Memory B cell (primary cell): ENCODE data around the gene KCNAB1.
"Not testable (repeated sequence)": the region's sequence is repeated elsewhere in the genome, so short reads cannot be mapped to it uniquely, and the experiment has no call there.

Experiments used
- ATAC-seq: fragments of 150-1000 bp; cut with Tn5 transposase; 2 replicates; pipeline ENCODE4 v1.10.0; 2021; ENCODE audit warnings: low read depth, mild to moderate bottlenecking, moderate library complexity
- DNase-seq, 2 donors: peaks; one replicate each; pipeline ENCODE4 v3.0.0; 2022; ENCODE audit warnings: low spot score in 2 of 2
- H3K27ac Mint-ChIP-seq: one replicate; pipeline ENCODE4 v1.8.0; 2022; ENCODE audit warnings: mild to moderate bottlenecking, moderate library complexity, mixed read lengths
- H3K27me3 Mint-ChIP-seq: one replicate; pipeline ENCODE4 v1.8.0; 2022; ENCODE audit warnings: mixed read lengths
- H3K36me3 Mint-ChIP-seq: one replicate; pipeline ENCODE4 v1.8.0; 2022; ENCODE audit warnings: mild to moderate bottlenecking, mixed read lengths
- H3K4me1 Mint-ChIP-seq: one replicate; pipeline ENCODE4 v1.8.0; 2022; ENCODE audit warnings: mixed read lengths
- H3K4me3 Mint-ChIP-seq: one replicate; pipeline ENCODE4 v1.8.0; 2022; ENCODE audit warnings: mild to moderate bottlenecking, moderate library complexity, mixed read lengths
- H3K9me3 Mint-ChIP-seq: one replicate; pipeline ENCODE4 v1.8.0; 2022; ENCODE audit warnings: mixed read lengths

The KCNAB1 gene

GRCh38 chr3:156207802-156208685 lies 87.7 kb downstream of the KCNAB1 start:
- Mint-ChIP-seq H3K36me3 (no peaks in the 10 kb centered on the region), H3K4me1 (no peaks in the 10 kb centered on the region), H3K9me3 (no peaks in the 10 kb centered on the region), H3K27ac (no peak overlapping the region), H3K27me3 (peaks cover 16% of the 10 kb centered on the region), H3K4me3 (no peak overlapping the region)
- ATAC-seq: no peak
- no peak for DNase-seq

GRCh38 chr3:156209631-156210335 lies 89.4 kb downstream of the KCNAB1 start:
- H3K4me1 Mint-ChIP-seq: no peaks in the 10 kb centered on the region
- H3K36me3 Mint-ChIP-seq: no peaks in the 10 kb centered on the region
- H3K27ac Mint-ChIP-seq: no peak overlapping the region
- no peaks in the 10 kb centered on the region for H3K9me3 Mint-ChIP-seq
- ATAC-seq (no peak), DNase-seq (no peak)
- no peak overlapping the region for H3K4me3 Mint-ChIP-seq
- peaks cover 13% of the 10 kb centered on the region for H3K27me3 Mint-ChIP-seq

- DNase-seq (no peak), ATAC-seq (no peak)
- no peaks in the 10 kb centered on the region for H3K36me3 Mint-ChIP-seq
- no peak overlapping the region for H3K4me3 Mint-ChIP-seq
- no peak overlapping the region for H3K27ac Mint-ChIP-seq
- H3K9me3 Mint-ChIP-seq: no peaks in the 10 kb centered on the region
- no peaks in the 10 kb centered on the region for H3K4me1 Mint-ChIP-seq
- peaks cover 16% of the 10 kb centered on the region for H3K27me3 Mint-ChIP-seq
These were observed 91.2 kb downstream of the KCNAB1 start for GRCh38 chr3:156211583-156211982.

GRCh38 chr3:156214676-156215075 lies 94.3 kb downstream of the KCNAB1 start:
- Mint-ChIP-seq H3K9me3 (peaks cover 3% of the 10 kb centered on the region), H3K4me3 (no peak overlapping the region), H3K27ac (no peak overlapping the region), H3K27me3 (peaks cover 13% of the 10 kb centered on the region), H3K4me1 (no peaks in the 10 kb centered on the region), H3K36me3 (no peaks in the 10 kb centered on the region)
- ATAC-seq (no peak), DNase-seq (no peak)

GRCh38 chr3:156215751-156216150 lies 95.4 kb downstream of the KCNAB1 start:
- ATAC-seq (no peak), DNase-seq (no peak)
- peaks cover 3% of the 10 kb centered on the region for H3K9me3 Mint-ChIP-seq
- no peaks in the 10 kb centered on the region for H3K36me3 Mint-ChIP-seq
- H3K4me1 Mint-ChIP-seq: no peaks in the 10 kb centered on the region
- no peak overlapping the region for H3K4me3 Mint-ChIP-seq
- H3K27ac Mint-ChIP-seq: no peak overlapping the region
- H3K27me3 Mint-ChIP-seq: peaks cover 15% of the 10 kb centered on the region

GRCh38 chr3:156216216-156216615 lies 95.8 kb downstream of the KCNAB1 start:
- ATAC-seq: no peak
- H3K36me3 Mint-ChIP-seq: no peaks in the 10 kb centered on the region
- no peak for DNase-seq
- no peak overlapping the region for H3K4me3 Mint-ChIP-seq
- no peaks in the 10 kb centered on the region for H3K4me1 Mint-ChIP-seq
- H3K27ac Mint-ChIP-seq: no peak overlapping the region
- peaks cover 3% of the 10 kb centered on the region for H3K9me3 Mint-ChIP-seq
- H3K27me3 Mint-ChIP-seq: peaks cover 15% of the 10 kb centered on the region

GRCh38 chr3:156216852-156217251 lies 96.5 kb downstream of the KCNAB1 start:
- H3K36me3 Mint-ChIP-seq: no peaks in the 10 kb centered on the region
- no peak overlapping the region for H3K27ac Mint-ChIP-seq
- peaks cover 3% of the 10 kb centered on the region for H3K9me3 Mint-ChIP-seq
- H3K4me1 Mint-ChIP-seq: no peaks in the 10 kb centered on the region
- ATAC-seq (no peak), DNase-seq (no peak)
- H3K27me3 Mint-ChIP-seq: peaks cover 13% of the 10 kb centered on the region
- no peak overlapping the region for H3K4me3 Mint-ChIP-seq

GRCh38 chr3:156217674-156218352 lies 97.4 kb downstream of the KCNAB1 start:
- no peak overlapping the region for H3K27ac Mint-ChIP-seq
- no peaks in the 10 kb centered on the region for H3K36me3 Mint-ChIP-seq
- no peak overlapping the region for H3K4me3 Mint-ChIP-seq
- peaks cover 3% of the 10 kb centered on the region for H3K9me3 Mint-ChIP-seq
- H3K4me1 Mint-ChIP-seq: no peaks in the 10 kb centered on the region
- DNase-seq (no peak), ATAC-seq (no peak)
- peaks cover 9% of the 10 kb centered on the region for H3K27me3 Mint-ChIP-seq

- ATAC-seq (no peak), DNase-seq (no peak)
- Mint-ChIP-seq H3K9me3 (peaks cover 3% of the 10 kb centered on the region), H3K4me1 (no peaks in the 10 kb centered on the region), H3K36me3 (no peaks in the 10 kb centered on the region), H3K4me3 (no peak overlapping the region), H3K27ac (no peak overlapping the region), H3K27me3 (peaks cover 11% of the 10 kb centered on the region)
These were observed 98.0 kb downstream of the KCNAB1 start for GRCh38 chr3:156218353-156218744.

- H3K9me3 Mint-ChIP-seq, DNase-seq, H3K4me1 Mint-ChIP-seq, H3K36me3 Mint-ChIP-seq, H3K27ac Mint-ChIP-seq, ATAC-seq, H3K27me3 Mint-ChIP-seq, H3K4me3 Mint-ChIP-seq: not testable (repeated sequence)
These were observed 102.0 kb downstream of the KCNAB1 start for GRCh38 chr3:156222381-156222780.

GRCh38 chr3:156224046-156224445 lies 103.7 kb downstream of the KCNAB1 start:
- not testable (repeated sequence) for H3K27me3 Mint-ChIP-seq, ATAC-seq, H3K27ac Mint-ChIP-seq, H3K36me3 Mint-ChIP-seq, H3K4me1 Mint-ChIP-seq, DNase-seq, H3K9me3 Mint-ChIP-seq, H3K4me3 Mint-ChIP-seq

- Mint-ChIP-seq H3K4me3 (no peak overlapping the region), H3K27ac (no peak overlapping the region), H3K36me3 (no peaks in the 10 kb centered on the region), H3K9me3 (no peaks in the 10 kb centered on the region), H3K27me3 (peaks cover 8% of the 10 kb centered on the region), H3K4me1 (no peaks in the 10 kb centered on the region)
- DNase-seq (no peak), ATAC-seq (no peak)
These were observed 106.5 kb downstream of the KCNAB1 start for GRCh38 chr3:156226676-156227420.

GRCh38 chr3:156227704-156228103 lies 107.3 kb downstream of the KCNAB1 start:
- Mint-ChIP-seq H3K9me3 (no peaks in the 10 kb centered on the region), H3K4me1 (no peaks in the 10 kb centered on the region), H3K4me3 (no peak overlapping the region), H3K27ac (no peak overlapping the region), H3K36me3 (no peaks in the 10 kb centered on the region), H3K27me3 (peaks cover 8% of the 10 kb centered on the region)
- ATAC-seq: no peak
- no peak for DNase-seq
